Endothelial cell (in vitro differentiated cells): ENCODE data around the gene PLA2G2A. TPM values are rescaled to one million over a fixed set of nuclear protein-coding genes. Genes with fewer than 3 reads are reported as not detected.

ENCODE experiments used
- DNase-seq: peaks from one replicate; pipeline ENCODE4 v3.0.0; 2021; ENCODE audit warnings: low spot score
- H3K27ac Mint-ChIP-seq: one replicate; pipeline ENCODE4 v1.8.0; 2021; ENCODE audit warnings: mixed read lengths, inconsistent platforms; ENCODE audit not compliant: unreplicated experiment
- H3K27me3 Mint-ChIP-seq: one replicate; pipeline ENCODE4 v1.8.0; 2021; ENCODE audit warnings: mild to moderate bottlenecking, moderate library complexity, mixed read lengths, inconsistent platforms; ENCODE audit not compliant: unreplicated experiment
- H3K36me3 Mint-ChIP-seq: one replicate; pipeline ENCODE4 v1.8.0; 2021; ENCODE audit warnings: mild to moderate bottlenecking, low read depth, mixed read lengths, inconsistent platforms; ENCODE audit not compliant: unreplicated experiment
- H3K4me1 Mint-ChIP-seq: one replicate; pipeline ENCODE4 v1.8.0; 2021; ENCODE audit warnings: mild to moderate bottlenecking, mixed read lengths, inconsistent platforms; ENCODE audit not compliant: unreplicated experiment
- H3K4me3 Mint-ChIP-seq: one replicate; pipeline ENCODE4 v1.8.0; 2021; ENCODE audit warnings: mild to moderate bottlenecking, mixed read lengths, inconsistent platforms; ENCODE audit not compliant: unreplicated experiment
- H3K9me3 Mint-ChIP-seq: one replicate; pipeline ENCODE4 v1.8.0; 2021; ENCODE audit warnings: mixed read lengths, inconsistent platforms; ENCODE audit not compliant: unreplicated experiment
- total RNA-seq: library from RNA; stranded (reverse); fragmentation: NEBNext Ultra II Directional; extraction: Animal tissue kit (Norgen Biotek cat#: 25700); gene quantifications from one replicate; pipeline ENCODE4 v1.2.1, GENCODE V29; 2021; ENCODE audit not compliant: unreplicated experiment
- TF ChIP-seq, protein P1 (sequence below): fragments of 200-600 bp; sonication (generic); IDR thresholded peaks from one replicate; pipeline ENCODE4 v1.5.0; 2021; ENCODE audit warnings: antibody characterized with exemption; ENCODE audit not compliant: unreplicated experiment

The PLA2G2A gene
- total RNA-seq, 1 donor from 2014 or later: not detected

DNA sequence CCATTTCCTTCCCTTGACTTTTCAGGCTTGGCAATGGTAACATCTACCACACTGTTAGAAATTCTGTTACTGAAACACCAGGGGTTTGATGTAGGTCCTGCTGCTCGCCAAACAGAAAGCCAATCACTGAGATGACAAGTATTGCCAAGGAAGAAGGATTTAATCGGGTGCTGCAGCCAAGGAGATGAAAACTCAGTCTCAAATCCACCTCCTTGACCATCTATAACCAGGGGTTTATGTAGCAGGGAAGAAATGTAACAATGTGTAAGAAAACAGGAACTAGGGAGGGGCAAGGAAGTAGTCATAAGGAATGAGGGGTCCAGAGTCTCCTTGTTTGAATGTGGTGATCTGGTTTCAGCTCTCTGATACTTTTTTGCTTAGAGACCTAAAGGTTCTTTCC, 25.4 kb downstream of the PLA2G2A start:
- peaks cover 9% of the 10 kb centered on the region for H3K9me3 Mint-ChIP-seq
- H3K36me3 Mint-ChIP-seq: peaks cover 13% of the 10 kb centered on the region
- H3K27me3 Mint-ChIP-seq: peaks cover 4% of the 10 kb centered on the region
- peaks cover 5% of the 10 kb centered on the region for H3K4me1 Mint-ChIP-seq
- no peak overlapping the region for H3K27ac Mint-ChIP-seq
- TF ChIP-seq, protein P1, sequence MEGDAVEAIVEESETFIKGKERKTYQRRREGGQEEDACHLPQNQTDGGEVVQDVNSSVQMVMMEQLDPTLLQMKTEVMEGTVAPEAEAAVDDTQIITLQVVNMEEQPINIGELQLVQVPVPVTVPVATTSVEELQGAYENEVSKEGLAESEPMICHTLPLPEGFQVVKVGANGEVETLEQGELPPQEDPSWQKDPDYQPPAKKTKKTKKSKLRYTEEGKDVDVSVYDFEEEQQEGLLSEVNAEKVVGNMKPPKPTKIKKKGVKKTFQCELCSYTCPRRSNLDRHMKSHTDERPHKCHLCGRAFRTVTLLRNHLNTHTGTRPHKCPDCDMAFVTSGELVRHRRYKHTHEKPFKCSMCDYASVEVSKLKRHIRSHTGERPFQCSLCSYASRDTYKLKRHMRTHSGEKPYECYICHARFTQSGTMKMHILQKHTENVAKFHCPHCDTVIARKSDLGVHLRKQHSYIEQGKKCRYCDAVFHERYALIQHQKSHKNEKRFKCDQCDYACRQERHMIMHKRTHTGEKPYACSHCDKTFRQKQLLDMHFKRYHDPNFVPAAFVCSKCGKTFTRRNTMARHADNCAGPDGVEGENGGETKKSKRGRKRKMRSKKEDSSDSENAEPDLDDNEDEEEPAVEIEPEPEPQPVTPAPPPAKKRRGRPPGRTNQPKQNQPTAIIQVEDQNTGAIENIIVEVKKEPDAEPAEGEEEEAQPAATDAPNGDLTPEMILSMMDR: no peak
- no peak for DNase-seq
- H3K4me3 Mint-ChIP-seq: no peak overlapping the region

DNA sequence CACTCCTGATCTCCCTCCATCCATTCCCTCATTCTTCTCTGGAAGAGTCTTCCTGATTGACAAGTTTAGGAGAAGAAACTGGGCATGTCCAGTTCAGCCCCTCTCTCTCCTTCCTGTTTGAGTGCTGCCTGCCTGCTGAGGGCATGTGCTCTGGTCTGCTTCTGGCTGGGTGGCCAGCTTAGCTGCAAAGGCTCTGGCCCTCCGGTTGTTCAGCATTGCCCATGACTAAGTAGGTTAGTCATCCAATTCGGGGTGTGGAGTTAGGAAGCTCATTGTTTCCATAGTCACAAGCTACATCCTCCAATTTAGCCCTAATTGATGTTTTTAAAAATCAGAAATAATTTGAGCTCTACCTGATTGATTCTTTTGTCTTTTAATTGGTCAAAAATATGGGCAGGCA, 30.4 kb downstream of the PLA2G2A start:
- TF ChIP-seq, protein P1: no peak
- Mint-ChIP-seq H3K9me3 (peaks cover 4% of the 10 kb centered on the region), H3K4me3 (no peak overlapping the region), H3K27ac (no peak overlapping the region), H3K36me3 (peaks cover 4% of the 10 kb centered on the region), H3K27me3 (peaks cover 4% of the 10 kb centered on the region), H3K4me1 (peaks cover 9% of the 10 kb centered on the region)
- DNase-seq: no peak

DNA sequence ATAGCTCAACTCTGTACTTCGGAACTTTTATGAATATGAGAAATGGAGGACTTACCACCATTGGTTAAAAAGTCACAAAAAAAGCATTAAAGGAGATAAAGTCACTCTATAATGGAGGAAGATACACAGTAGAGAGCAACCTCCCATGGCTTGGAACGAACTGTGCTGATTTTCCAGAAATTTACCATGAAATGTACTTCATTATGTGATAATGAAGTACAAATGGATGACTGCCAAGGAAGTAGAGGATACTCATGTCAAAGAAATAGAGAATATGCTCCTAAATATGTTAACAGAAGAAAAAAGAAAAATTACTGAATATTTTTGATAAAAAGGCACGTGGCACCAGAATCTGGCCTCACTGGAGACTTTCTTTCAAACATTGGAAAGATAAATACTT, 32.4 kb downstream of the PLA2G2A start:
- no peak overlapping the region for H3K4me3 Mint-ChIP-seq

DNA sequence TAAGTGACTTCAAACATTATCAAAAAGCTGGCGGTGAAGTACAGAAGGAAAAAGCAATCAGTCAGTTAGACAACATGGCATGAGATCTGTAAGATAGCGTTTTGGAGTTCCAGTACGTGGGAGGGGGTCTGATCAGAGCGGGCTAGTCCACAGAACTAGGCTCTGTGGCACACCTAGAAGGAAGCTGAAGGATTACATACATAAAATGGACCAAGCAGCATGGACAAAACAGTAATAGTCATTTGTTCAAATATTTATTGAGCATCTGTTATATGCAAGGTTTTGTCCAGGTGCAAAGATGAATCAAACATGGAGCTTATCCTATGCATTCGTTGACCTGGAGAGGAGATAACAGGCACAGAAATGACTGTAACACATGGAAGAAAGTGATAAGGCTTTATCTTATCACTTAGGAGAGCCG, 33.1 kb downstream of the PLA2G2A start:
- Mint-ChIP-seq H3K4me1 (peaks cover 9% of the 10 kb centered on the region), H3K27ac (no peak overlapping the region), H3K4me3 (no peak overlapping the region), H3K27me3 (peaks cover 6% of the 10 kb centered on the region), H3K9me3 (no peaks in the 10 kb centered on the region), H3K36me3 (no peaks in the 10 kb centered on the region)
- DNase-seq: no peak
- TF ChIP-seq, protein P1: no peak

More for the DNA sequence above, 32.4 kb downstream of the PLA2G2A start:
- Mint-ChIP-seq H3K4me1 (peaks cover 9% of the 10 kb centered on the region), H3K27me3 (peaks cover 6% of the 10 kb centered on the region), H3K9me3 (no peaks in the 10 kb centered on the region), H3K27ac (no peak overlapping the region), H3K36me3 (no peaks in the 10 kb centered on the region)
- TF ChIP-seq, protein P1: no peak
- no peak for DNase-seq

DNA sequence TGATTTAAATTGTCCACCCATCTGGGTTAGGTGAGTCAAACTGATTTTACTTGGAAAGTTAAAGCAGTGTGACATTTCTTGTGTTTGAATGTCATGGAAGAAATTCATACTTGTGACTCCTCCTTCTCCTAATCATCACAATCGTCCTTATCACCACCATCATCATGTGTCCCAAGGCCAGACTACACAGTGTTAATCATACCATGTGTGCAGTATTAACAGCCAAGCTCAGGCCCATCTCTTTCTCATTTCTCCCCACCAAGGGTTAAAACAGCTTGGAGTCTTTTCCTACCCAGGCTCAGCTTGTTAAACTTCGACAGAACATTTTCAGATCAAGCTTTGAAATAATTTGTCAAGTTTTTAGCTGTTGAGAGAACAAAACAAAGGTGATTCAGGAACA, 33.5 kb downstream of the PLA2G2A start:
- Mint-ChIP-seq H3K27ac (no peak overlapping the region), H3K4me1 (peaks cover 9% of the 10 kb centered on the region), H3K36me3 (no peaks in the 10 kb centered on the region), H3K9me3 (no peaks in the 10 kb centered on the region), H3K27me3 (peaks cover 6% of the 10 kb centered on the region), H3K4me3 (no peak overlapping the region)
- no peak for DNase-seq
- TF ChIP-seq, protein P1: no peak
